SU-DHL-6 (cell line): ENCODE measurements around the gene VAT1.
A peak's percentile ranks its signal among the peaks of the same experiment; 100 is the strongest.

Experiments used
- H2AFZ ChIP-seq: fragments of 200-600 bp; sonication (generic); 2 replicates; pipeline ENCODE4 v1.6.1; 2014; ENCODE audit warnings: low read depth, mild to moderate bottlenecking, moderate library complexity, mixed read lengths, antibody characterized with exemption, low read length; ENCODE audit not compliant: severe bottlenecking
- H3F3A ChIP-seq: fragments of 200-600 bp; shearing (Covaris generic); 2 replicates; pipeline ENCODE4 v1.6.0; 2016; ENCODE audit warnings: antibody characterized with exemption, mild to moderate bottlenecking; ENCODE audit not compliant: insufficient read depth
- H3K27ac ChIP-seq: fragments of 200-600 bp; sonication (generic); 2 replicates; pipeline ENCODE4 v1.5.1; 2016; ENCODE audit warnings: low read depth, mild to moderate bottlenecking, low read length, moderate library complexity, mixed read lengths
- H3K27me3 ChIP-seq: fragments of 200-600 bp; sonication (generic), shearing (Covaris generic); 2 replicates; pipeline ENCODE4 v1.6.0; 2014; ENCODE audit warnings: mild to moderate bottlenecking, low read length
- H3K36me3 ChIP-seq: fragments of 200-600 bp; sonication (generic); 2 replicates; pipeline ENCODE4 v1.6.1; 2014; ENCODE audit warnings: mild to moderate bottlenecking, low read length, mixed read lengths
- H3K4me2 ChIP-seq: fragments of 300-600, 200-600 bp; shearing (Covaris generic), sonication (generic); 2 replicates; pipeline ENCODE4 v1.6.0; 2014; ENCODE audit warnings: low read length, low read depth, mild to moderate bottlenecking; ENCODE audit not compliant: poor library complexity, severe bottlenecking
- H3K4me3 ChIP-seq: fragments of 200-600 bp; sonication (generic); 2 replicates; pipeline ENCODE4 v1.5.1; 2014; ENCODE audit warnings: antibody characterized with exemption, low read length, mild to moderate bottlenecking, mixed read lengths; ENCODE audit not compliant: insufficient read depth, poor library complexity, severe bottlenecking
- H3K79me2 ChIP-seq: fragments of 200-600 bp; sonication (generic); 2 replicates; pipeline ENCODE4 v1.6.1; 2014; ENCODE audit warnings: mild to moderate bottlenecking, low read length, moderate library complexity; ENCODE audit not compliant: insufficient read depth
- H3K9ac ChIP-seq: fragments of 200-600 bp; sonication (generic); 2 replicates; pipeline ENCODE4 v1.7.0; 2014; ENCODE audit warnings: mild to moderate bottlenecking, low read length
- H3K9me2 ChIP-seq: fragments of 200-600 bp; sonication (generic); replicated peaks from 2 replicates; pipeline ENCODE4 v1.6.1; 2014; ENCODE audit warnings: low read length; ENCODE audit not compliant: insufficient read depth
- H3K9me3 ChIP-seq: fragments of 200-600 bp; sonication (generic); 2 replicates; pipeline ENCODE4 v1.6.1; 2014; ENCODE audit warnings: low read length, mixed read lengths; ENCODE audit not compliant: insufficient read depth
- H4K20me1 ChIP-seq: fragments of 200-600 bp; sonication (generic); 2 replicates; pipeline ENCODE4 v1.6.1; 2014; ENCODE audit warnings: low read depth, mild to moderate bottlenecking, antibody characterized with exemption, low read length, moderate library complexity, mixed read lengths
- CTCF ChIP-seq: fragments of 200-600 bp; sonication (generic); IDR thresholded peaks from one replicate; pipeline ENCODE4 v1.5.1; 2017; ENCODE audit warnings: antibody characterized with exemption, mild to moderate bottlenecking, low read length, moderate library complexity; ENCODE audit not compliant: insufficient read depth, poor library complexity, severe bottlenecking
- EZH2phosphoT487 ChIP-seq: fragments of 200-600 bp; sonication (generic), shearing (Covaris generic); conservative IDR thresholded peaks from 2 replicates; pipeline ENCODE4 v1.6.1; 2018; ENCODE audit warnings: mild to moderate bottlenecking, antibody characterized with exemption, low read length, moderate library complexity, mixed read lengths

The VAT1 gene

GRCh38 chr17:42989141-42989540 is 33.0 kb downstream of the VAT1 start:
- no peak for TF ChIP-seq EZH2phosphoT487
- TF ChIP-seq CTCF: no peak
- Histone ChIP-seq H3K27ac (no peak overlapping the region), H3K4me3 (no peak overlapping the region), H3K79me2 (0 out of 2 replicates have a peak, but pooled peaks cover 4% of the 10 kb centered on the region), H2AFZ (no peak overlapping the region), H3K9me2 (no peaks in the 10 kb centered on the region), H3K9ac (no peak overlapping the region), H3F3A (no peaks in the 10 kb centered on the region), H3K9me3 (no peaks in the 10 kb centered on the region), H3K4me2 (no peak overlapping the region), H3K36me3 (peaks cover 2% of the 10 kb centered on the region; the same call in 1 of the 2 replicates), H4K20me1 (no peaks in the 10 kb centered on the region), H3K27me3 (no peaks in the 10 kb centered on the region)

GRCh38 chr17:42985225-42985624 is 37.0 kb downstream of the VAT1 start:
- Histone ChIP-seq H3K9me2 (no peaks in the 10 kb centered on the region), H2AFZ (no peak overlapping the region), H3F3A (peaks cover 6% of the 10 kb centered on the region; the same call in 1 of the 2 replicates), H3K4me2 (peak overlapping the region; percentile 23), H3K9me3 (no peaks in the 10 kb centered on the region), H3K9ac (no peak overlapping the region), H3K27ac (peak overlapping the region; percentile 20; the same call in 1 of the 2 replicates), H3K4me3 (no peak overlapping the region), H3K79me2 (peaks cover 16% of the 10 kb centered on the region; the same call in 1 of the 2 replicates), H3K36me3 (peaks cover 2% of the 10 kb centered on the region; the same call in 1 of the 2 replicates), H3K27me3 (no peaks in the 10 kb centered on the region), H4K20me1 (no peaks in the 10 kb centered on the region)
- TF ChIP-seq EZH2phosphoT487: no peak
- TF ChIP-seq CTCF: no peak

- H4K20me1 ChIP-seq: no peaks in the 10 kb centered on the region
- no peaks in the 10 kb centered on the region for H3K9me3 ChIP-seq
- H3K4me3 ChIP-seq: no peak overlapping the region
- H3F3A ChIP-seq: peaks cover 6% of the 10 kb centered on the region; the same call in 1 of the 2 replicates
- no peak overlapping the region for H2AFZ ChIP-seq
- no peaks in the 10 kb centered on the region for H3K27me3 ChIP-seq
- no peaks in the 10 kb centered on the region for H3K9me2 ChIP-seq
- H3K4me2 ChIP-seq: peak overlapping the region; percentile 87
- no peak overlapping the region for H3K9ac ChIP-seq
- TF ChIP-seq CTCF: no peak
- no peak for TF ChIP-seq EZH2phosphoT487
- H3K27ac ChIP-seq: no peak overlapping the region
- no peaks in the 10 kb centered on the region for H3K36me3 ChIP-seq
- H3K79me2 ChIP-seq: peaks cover 16% of the 10 kb centered on the region; the same call in 1 of the 2 replicates
These were observed 39.9 kb downstream of the VAT1 start for GRCh38 chr17:42982266-42982665.
